HepG2 (cell line): ENCODE results near the gene ACAT2. TPM values are rescaled to one million over a fixed set of nuclear protein-coding genes. Genes with fewer than 3 reads are reported as not detected.

Source experiments
- CEBPB ChIP-seq: IDR thresholded peaks from 2 replicates; pipeline ENCODE4 v1.6.1; 2011; ENCODE audit warnings: low read depth, low read length, improper control_type of control experiment, borderline replicate concordance
- ETV6 ChIP-seq: sonication (generic); formaldehyde crosslinking; conservative IDR thresholded peaks from 2 replicates; pipeline ENCODE4 v1.4.0; 2020; ENCODE audit warnings: missing genetic modification reagents
- GPN1 ChIP-seq: sonication (generic); formaldehyde crosslinking; IDR thresholded peaks from 2 replicates; pipeline ENCODE4 v1.5.1; 2020; ENCODE audit warnings: missing genetic modification reagents, borderline replicate concordance
- ZFY ChIP-seq: sonication (generic); formaldehyde crosslinking; IDR thresholded peaks from 2 replicates; pipeline ENCODE4 v1.4.0; 2020; ENCODE audit warnings: missing genetic modification reagents
- ZNF17 ChIP-seq: sonication (generic); formaldehyde crosslinking; IDR thresholded peaks from 2 replicates; pipeline ENCODE4 v1.5.0; 2020; ENCODE audit warnings: mild to moderate bottlenecking, missing genetic modification reagents
- ZNF234 ChIP-seq: sonication (generic); formaldehyde crosslinking; conservative IDR thresholded peaks from 2 replicates; pipeline ENCODE4 v1.5.1; 2020; ENCODE audit warnings: mild to moderate bottlenecking, missing genetic modification reagents
- ZNF546 ChIP-seq: sonication (generic); formaldehyde crosslinking; conservative IDR thresholded peaks from 2 replicates; pipeline ENCODE4 v1.8.1; 2023; ENCODE audit warnings: mild to moderate bottlenecking, missing genetic modification reagents
- ZNF746 ChIP-seq: sonication (generic); formaldehyde crosslinking; IDR thresholded peaks from 2 replicates; pipeline ENCODE4 v1.8.0; 2022; ENCODE audit warnings: mild to moderate bottlenecking, missing genetic modification reagents
- ZNF749 ChIP-seq: sonication (generic); formaldehyde crosslinking; IDR thresholded peaks from 2 replicates; pipeline ENCODE4 v1.8.0; 2022; ENCODE audit warnings: mild to moderate bottlenecking, missing genetic modification reagents, moderate library complexity, borderline replicate concordance
- ZSCAN22 ChIP-seq: sonication (generic); formaldehyde crosslinking; IDR thresholded peaks from 2 replicates; pipeline ENCODE4 v1.4.0; 2020; ENCODE audit warnings: mild to moderate bottlenecking, missing genetic modification reagents
- polyA plus RNA-seq, 8 experiments: library from polyadenylated mRNA; depleted of rRNA in 3 of 8; stranded (reverse) in 7 of 8; unstranded in 1 of 8; fragments of >200 nt; fragmentation: Illumina TruSeq in 4 of 8; extraction: Trizol in 4 of 8; gene quantifications; 2 replicates each; pipeline versions ENCODE4 v1.2.1 to v1.2.3, GENCODE V29; 2011 to 2016; ENCODE audit warnings: low read depth in 4 of 8, missing spikeins in 1 of 8, mixed read lengths in 1 of 8; ENCODE audit not compliant: insufficient read depth in 1 of 8
- total RNA-seq, 5 experiments: library from RNA; depleted of rRNA; stranded (reverse); fragments of >200 nt; fragmentation: Illumina TruSeq; extraction: Trizol; gene quantifications; 2 replicates each; pipeline ENCODE4 v1.2.3, GENCODE V29; 2016; ENCODE audit warnings: low read depth in 1 of 5
- TF ChIP-seq, protein P1 (sequence below): sonication (generic); formaldehyde crosslinking; IDR thresholded peaks from 2 replicates; pipeline ENCODE4 v1.4.0; 2020; ENCODE audit warnings: mild to moderate bottlenecking, missing genetic modification reagents
- TF ChIP-seq, protein P2 (sequence below): sonication (generic); formaldehyde crosslinking; conservative IDR thresholded peaks from 2 replicates; pipeline ENCODE4 v1.8.1; 2023; ENCODE audit warnings: missing genetic modification reagents
- TF ChIP-seq, protein P3 (sequence below): sonication (generic); formaldehyde crosslinking; IDR thresholded peaks from 2 replicates; pipeline ENCODE4 v1.5.0; 2020; ENCODE audit warnings: missing genetic modification reagents
- TF ChIP-seq, protein P4 (sequence below): sonication (generic); formaldehyde crosslinking; conservative IDR thresholded peaks from 2 replicates; pipeline ENCODE4 v1.4.0; 2020; ENCODE audit warnings: mild to moderate bottlenecking, missing genetic modification reagents, moderate library complexity

Gene ACAT2
- total and polyA plus RNA-seq, 2 of the 13 experiments (the other 11 are each of a cell fraction or from before 2014, with no cell fraction given) = 121 to 534 TPM

GRCh38 chr6:159761129-159761872 is 544 bp upstream of the ACAT2 start (continued):
- TF ChIP-seq, protein P1, sequence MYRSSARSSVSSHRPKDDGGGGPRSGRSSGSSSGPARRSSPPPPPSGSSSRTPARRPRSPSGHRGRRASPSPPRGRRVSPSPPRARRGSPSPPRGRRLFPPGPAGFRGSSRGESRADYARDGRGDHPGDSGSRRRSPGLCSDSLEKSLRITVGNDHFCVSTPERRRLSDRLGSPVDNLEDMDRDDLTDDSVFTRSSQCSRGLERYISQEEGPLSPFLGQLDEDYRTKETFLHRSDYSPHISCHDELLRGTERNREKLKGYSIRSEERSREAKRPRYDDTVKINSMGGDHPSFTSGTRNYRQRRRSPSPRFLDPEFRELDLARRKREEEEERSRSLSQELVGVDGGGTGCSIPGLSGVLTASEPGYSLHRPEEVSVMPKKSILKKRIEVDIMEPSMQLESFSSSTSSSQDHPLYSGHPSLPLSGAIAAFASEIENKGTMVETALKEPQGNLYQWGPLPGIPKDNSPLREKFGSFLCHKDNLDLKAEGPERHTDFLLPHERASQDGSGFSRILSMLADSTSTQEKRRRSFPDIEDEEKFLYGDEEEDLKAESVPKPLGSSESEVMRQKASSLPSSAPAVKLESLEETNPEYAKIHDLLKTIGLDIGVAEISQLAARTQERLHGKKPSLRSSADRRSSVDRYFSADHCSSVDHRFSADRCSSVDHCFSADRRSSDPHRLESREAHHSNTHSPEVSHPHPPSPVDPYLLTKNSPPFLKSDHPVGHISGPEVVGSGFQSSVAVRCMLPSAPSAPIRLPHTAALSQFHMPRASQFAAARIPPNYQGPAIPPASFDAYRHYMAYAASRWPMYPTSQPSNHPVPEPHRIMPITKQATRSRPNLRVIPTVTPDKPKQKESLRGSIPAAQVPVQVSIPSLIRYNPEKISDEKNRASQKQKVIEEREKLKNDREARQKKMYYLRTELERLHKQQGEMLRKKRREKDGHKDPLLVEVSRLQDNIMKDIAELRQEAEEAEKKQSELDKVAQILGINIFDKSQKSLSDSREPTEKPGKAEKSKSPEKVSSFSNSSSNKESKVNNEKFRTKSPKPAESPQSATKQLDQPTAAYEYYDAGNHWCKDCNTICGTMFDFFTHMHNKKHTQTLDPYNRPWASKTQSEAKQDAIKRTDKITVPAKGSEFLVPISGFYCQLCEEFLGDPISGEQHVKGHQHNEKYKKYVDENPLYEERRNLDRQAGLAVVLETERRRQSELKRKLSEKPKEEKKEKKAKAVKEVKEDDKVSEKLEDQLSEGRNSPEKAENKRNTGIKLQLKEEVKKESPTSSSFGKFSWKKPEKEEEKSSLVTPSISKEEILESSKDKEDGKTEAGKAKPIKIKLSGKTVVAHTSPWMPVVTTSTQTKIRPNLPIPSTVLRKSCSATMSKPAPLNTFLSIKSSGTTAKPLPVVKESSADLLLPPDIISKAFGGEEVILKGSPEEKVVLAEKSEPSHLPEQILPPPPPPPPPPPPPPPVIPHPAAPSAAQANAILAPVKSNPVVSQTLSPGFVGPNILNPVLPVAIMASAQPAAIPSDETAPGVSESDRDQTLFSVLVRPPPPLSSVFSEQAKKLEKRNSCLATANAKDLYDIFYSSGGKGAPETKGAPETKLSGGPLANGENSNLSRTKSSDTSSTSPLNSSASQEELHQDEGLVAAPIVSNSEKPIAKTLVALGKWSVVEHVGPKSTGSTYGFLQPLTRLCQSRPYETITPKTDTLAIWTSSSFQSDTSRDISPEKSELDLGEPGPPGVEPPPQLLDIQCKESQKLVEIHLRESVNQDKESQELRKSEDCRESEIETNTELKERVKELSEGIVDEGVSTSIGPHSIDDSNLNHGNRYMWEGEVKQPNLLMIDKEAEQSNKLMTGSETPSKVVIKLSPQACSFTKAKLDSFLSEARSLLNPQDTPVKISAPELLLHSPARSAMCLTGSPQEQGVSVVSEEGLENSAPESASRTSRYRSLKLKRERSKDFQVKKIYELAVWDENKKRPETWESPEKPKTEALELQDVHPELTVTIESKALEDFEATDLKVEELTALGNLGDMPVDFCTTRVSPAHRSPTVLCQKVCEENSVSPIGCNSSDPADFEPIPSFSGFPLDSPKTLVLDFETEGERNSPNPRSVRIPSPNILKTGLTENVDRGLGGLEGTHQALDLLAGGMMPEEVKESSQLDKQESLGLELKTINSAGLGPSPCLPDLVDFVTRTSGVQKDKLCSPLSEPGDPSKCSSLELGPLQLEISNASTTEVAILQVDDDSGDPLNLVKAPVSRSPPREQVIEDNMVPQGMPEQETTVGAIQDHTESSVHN (CRISPR knock-in tag) = no peak
- TF ChIP-seq ZNF546 (CRISPR knock-in tag) = no peak
- peak; percentile 25; the same call in 1 of the 2 replicates for TF ChIP-seq ZNF749 (CRISPR knock-in tag)
- TF ChIP-seq GPN1 = no peak
- TF ChIP-seq, protein P2, sequence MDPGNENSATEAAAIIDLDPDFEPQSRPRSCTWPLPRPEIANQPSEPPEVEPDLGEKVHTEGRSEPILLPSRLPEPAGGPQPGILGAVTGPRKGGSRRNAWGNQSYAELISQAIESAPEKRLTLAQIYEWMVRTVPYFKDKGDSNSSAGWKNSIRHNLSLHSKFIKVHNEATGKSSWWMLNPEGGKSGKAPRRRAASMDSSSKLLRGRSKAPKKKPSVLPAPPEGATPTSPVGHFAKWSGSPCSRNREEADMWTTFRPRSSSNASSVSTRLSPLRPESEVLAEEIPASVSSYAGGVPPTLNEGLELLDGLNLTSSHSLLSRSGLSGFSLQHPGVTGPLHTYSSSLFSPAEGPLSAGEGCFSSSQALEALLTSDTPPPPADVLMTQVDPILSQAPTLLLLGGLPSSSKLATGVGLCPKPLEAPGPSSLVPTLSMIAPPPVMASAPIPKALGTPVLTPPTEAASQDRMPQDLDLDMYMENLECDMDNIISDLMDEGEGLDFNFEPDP = no peak
- TF ChIP-seq ZSCAN22 = 0 out of 2 replicates have a peak, but pooled peaks have one; percentile 6
- no peak for TF ChIP-seq ETV6
- TF ChIP-seq ZFY (CRISPR knock-in tag) = peak; percentile 77
- TF ChIP-seq ZNF234 (CRISPR knock-in tag) = 0 out of 2 replicates have a peak, but pooled peaks have one; percentile 10
- TF ChIP-seq ZNF746 = 0 out of 2 replicates have a peak, but pooled peaks have one; percentile 26
- TF ChIP-seq CEBPB = no peak
- TF ChIP-seq, protein P3, sequence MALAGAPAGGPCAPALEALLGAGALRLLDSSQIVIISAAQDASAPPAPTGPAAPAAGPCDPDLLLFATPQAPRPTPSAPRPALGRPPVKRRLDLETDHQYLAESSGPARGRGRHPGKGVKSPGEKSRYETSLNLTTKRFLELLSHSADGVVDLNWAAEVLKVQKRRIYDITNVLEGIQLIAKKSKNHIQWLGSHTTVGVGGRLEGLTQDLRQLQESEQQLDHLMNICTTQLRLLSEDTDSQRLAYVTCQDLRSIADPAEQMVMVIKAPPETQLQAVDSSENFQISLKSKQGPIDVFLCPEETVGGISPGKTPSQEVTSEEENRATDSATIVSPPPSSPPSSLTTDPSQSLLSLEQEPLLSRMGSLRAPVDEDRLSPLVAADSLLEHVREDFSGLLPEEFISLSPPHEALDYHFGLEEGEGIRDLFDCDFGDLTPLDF = no peak
- TF ChIP-seq, protein P4, sequence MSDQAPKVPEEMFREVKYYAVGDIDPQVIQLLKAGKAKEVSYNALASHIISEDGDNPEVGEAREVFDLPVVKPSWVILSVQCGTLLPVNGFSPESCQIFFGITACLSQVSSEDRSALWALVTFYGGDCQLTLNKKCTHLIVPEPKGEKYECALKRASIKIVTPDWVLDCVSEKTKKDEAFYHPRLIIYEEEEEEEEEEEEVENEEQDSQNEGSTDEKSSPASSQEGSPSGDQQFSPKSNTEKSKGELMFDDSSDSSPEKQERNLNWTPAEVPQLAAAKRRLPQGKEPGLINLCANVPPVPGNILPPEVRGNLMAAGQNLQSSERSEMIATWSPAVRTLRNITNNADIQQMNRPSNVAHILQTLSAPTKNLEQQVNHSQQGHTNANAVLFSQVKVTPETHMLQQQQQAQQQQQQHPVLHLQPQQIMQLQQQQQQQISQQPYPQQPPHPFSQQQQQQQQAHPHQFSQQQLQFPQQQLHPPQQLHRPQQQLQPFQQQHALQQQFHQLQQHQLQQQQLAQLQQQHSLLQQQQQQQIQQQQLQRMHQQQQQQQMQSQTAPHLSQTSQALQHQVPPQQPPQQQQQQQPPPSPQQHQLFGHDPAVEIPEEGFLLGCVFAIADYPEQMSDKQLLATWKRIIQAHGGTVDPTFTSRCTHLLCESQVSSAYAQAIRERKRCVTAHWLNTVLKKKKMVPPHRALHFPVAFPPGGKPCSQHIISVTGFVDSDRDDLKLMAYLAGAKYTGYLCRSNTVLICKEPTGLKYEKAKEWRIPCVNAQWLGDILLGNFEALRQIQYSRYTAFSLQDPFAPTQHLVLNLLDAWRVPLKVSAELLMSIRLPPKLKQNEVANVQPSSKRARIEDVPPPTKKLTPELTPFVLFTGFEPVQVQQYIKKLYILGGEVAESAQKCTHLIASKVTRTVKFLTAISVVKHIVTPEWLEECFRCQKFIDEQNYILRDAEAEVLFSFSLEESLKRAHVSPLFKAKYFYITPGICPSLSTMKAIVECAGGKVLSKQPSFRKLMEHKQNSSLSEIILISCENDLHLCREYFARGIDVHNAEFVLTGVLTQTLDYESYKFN (CRISPR knock-in tag) = no peak; the same call in 1 of the 2 replicates
- TF ChIP-seq ZNF17 = no peak
